ENCODE results near the gene ZNF182.
"Not testable (repeated sequence)": the region's sequence is repeated elsewhere in the genome, so short reads cannot be mapped to it uniquely, and the experiment has no call there.

Gene ZNF182

DNA sequence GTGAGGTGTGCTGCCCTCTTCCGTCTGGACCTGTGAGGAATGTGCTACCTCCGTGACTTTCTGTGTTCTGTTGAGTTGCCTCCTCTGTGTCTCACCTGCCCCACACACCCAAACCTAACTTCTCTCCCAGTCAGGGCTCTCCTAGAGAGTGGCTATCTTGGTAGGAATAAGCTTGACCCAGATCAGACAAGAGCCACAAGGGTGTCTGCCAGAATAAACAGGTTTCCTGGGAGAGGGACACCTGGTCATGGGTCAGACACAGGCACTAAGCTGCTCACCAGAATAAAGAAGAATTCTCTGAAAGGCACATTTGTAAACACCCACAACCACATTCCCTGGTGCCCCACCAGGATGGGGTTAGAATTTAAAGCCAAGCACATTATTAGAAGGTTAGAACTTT is 11.1 kb downstream of the ZNF182 start:
- DNase-seq = no peak

DNA sequence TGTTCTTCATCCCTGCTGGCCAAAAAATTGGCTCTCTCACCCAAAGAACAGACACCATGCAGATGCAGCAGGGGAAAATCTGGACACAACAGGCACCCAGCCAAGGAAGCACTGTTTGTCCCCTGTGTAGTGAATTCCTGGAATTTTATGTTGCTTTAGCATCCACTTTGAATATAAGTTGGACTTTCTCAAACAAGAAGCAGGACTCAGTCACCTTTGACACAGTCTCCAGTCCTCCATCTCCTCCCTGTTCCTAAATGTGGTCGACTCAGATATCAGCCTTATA is 11.8 kb downstream of the ZNF182 start:
- DNase-seq = no peak

DNA sequence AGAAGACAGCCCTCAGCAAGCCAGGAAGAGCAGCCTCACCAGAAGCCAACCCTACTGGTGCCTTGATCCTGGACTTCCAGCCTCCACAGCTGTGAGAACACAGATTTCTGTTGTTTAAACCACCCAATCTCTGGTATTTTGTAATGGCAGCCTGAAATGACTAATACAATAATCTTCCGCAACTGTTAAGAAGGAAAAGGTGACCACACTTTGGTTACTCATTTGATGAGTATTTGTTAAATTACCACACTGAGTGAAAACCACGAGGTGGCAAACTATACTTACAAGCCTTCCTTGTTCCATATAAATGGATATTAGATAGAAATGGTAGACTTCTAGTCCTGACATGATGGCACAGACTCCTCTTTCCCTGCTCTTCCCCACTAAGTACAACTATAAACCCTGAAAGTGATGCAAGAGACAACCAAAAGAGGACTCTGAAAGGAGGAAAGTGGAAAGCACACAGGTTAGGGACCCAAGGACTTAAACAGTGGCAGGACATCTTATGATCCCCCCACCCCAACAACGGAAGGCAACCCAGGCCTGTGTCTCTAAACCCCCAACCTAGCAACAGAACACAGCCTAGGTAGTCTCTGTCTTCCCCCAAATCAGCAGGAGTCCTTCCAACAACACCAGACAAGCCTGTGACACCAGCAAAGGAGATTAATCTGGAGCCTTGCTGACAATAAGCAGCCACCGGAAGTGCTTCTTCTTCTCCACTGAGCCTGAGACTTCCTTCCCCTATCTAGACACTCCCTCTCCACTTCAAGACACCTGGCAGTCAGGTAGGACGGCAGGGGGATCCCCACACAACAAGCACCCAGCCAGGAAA is 12.3 kb downstream of the ZNF182 start:
- DNase-seq = no peak

DNA sequence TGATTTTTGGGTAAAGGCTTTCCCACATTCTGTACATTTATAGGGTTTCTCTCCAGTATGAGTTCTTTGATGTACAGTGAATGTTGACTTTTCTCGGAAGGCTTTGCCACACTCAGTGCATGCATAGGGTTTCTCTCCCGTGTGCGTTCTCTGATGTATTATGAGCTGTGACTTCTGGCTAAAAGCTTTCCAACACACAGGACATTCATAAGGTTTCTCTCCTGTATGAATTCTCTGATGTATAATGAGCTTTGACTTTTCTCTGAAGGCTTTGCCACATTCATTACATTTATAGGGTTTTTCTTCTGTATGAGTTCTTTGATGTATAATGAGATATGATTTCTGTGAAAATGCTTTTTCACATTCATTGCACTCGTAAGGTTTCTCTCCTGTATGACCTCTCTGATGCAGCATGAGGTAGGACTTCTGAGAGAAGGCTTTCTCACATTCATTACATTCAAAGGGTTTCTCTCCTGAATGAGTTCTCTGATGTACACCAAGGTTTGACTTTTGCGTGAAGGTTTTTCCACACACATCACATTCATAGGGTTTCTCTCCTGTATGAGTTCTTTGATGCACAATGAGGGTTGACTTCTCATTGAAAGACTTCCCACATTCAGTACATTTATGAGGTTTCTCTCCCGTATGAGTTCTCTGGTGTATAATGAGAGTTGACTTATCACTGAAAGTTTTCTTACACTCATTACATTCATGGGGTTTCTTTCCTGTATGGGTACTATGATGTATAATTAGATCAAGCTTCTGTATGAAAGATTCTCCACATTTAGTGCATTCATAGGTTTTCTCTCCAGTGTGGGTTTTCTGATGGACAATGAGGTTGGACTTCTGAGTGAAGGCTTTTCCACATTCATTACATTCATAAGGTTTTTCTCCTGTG is 27.3 kb downstream of the ZNF182 start:
- DNase-seq = no peak

DNA sequence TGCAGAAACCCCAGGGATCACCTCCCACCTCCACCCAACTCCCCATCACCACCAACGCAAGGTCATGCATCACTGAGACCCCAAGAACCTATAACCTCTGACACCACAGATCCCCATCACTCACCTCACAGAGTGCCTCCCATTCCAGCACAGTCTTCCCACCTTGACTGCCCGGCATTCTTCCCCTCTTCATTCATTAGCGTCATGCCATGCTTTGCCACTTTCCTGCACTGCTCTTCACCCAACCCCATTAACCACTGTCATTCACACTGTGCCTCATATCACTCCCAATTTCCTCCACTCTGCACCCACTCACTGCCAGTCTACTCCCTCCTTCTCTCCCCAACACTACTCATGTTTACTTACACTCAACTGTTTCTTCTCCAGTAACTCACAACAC is 30.6 kb downstream of the ZNF182 start:
- DNase-seq = no peak

DNA sequence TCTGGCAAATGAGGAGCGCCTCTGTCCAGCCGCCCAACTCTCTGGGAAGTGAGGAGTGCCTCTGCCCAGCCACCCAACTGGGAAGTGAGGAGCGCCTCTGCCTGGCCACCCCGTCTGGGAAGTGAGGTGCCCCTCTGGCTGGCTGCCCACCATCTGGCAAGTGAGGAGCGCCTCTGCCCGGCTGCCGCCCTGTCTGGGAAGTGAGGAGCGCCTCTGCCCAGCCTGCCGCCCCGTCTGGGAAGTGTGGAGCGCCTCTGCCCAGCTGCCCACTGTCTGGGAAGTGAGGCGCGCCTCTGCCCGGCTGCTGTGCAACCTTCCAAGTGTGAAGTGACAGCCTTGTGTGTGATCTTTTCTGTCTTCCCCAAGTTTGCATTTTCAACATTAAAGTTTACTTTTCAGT is 38.3 kb downstream of the ZNF182 start:
- not testable (repeated sequence) for DNase-seq

DNA sequence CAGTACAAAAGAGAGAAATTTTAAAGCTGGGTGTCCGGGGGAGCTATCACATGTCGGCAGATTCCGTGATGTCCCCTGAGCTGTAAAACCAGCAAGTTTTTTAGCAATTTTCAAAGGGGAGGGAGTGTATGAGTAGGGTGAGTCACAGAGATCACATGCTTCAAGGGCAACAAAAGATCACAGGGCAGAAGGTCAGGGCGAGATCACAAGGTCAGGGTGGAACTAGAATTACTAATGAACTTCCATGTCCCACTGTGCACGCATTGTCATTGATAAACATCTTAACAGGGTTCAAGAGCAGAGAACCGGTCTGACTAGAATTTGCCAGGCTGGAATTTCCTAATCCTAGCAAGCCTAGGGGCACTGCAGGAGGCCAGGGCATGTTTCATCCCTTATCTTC is 42.0 kb downstream of the ZNF182 start:
- DNase-seq = not testable (repeated sequence)

DNA sequence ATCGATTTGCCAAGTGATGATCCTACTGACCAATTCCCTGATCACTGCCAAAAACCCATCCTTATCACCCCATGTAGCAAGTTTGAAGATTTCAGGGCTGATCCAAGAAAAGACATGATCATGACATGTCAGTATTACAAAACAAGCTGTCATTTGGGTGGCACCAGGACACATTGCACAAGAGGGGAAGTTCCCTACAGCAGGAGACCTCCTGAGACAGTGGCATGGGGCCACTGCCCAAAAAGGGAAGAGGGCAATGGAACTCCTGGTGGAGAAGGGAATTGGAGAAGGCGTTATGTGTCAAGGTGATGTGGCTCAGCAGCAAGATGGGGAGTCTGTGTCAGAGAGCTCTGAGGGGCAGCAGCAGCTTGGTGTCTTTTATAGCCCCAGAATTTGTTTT is 43.4 kb downstream of the ZNF182 start:
- no peak for DNase-seq

DNA sequence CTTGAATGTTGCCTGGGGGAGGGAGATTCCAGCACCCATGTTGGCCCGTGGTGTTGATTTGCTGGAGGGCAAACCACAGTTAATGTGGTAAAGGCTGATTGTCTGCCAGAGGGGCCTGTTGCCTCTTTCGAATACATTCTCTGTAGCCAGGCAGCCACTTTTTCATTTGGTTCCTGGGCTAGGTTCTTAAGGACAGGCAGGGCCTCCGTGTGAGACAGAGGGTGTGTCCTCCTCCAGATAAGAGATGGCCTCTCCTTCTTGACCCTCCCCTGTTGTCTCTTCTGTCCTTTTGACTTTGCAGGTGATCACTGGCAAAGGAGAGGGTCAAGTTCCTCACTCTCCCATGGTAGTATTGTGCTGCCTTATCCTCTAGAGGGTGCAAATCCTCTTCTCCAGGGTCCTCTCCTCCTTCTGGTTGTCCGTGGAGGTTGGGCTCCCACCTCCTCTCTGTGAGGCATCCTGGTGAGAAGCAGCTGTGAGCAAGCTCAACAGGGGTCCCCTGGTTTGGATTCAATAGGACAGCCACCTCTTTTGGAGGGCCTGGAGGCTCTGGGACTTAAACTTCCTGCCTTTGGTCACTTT is 44.9 kb downstream of the ZNF182 start:
- no peak for DNase-seq

DNA sequence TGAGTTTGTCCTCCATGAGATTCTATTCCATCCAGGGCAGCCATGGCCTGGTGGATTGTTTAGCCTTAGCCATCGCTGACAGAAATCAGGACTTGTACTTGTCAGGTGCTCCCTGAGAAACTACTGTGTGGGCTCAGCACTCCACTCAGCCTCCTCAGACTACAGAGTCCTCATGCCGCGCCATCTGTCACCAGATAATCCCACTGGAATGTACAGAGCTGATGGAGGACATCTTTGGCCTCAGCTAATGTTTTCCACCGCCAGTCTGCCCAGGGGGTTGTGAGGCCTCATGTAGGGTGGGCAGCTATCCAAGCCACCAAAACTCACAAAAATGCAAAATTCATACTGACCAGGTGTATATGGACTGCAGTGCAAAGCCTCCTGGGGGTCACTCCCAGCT is 45.6 kb downstream of the ZNF182 start:
- not testable (repeated sequence) for DNase-seq

DNA sequence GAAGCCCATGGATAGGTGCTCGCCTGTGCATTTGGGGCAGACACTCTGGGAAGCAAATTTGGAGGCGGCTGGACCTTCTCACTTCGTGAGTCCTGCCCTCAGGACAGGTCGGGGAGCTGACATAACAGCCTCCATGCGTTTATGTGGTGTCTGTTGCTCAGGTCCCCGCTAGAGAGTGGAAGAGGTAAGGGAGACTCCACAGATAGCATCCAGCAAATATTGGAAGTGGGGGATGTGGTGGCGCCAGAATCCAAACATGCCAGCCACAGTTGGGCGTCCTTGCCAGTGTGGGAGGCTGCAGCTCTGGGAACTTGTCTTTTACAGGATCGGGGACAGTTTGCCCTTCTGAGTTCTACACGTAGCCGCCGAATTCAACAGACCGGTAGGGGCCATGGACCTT is 47.8 kb downstream of the ZNF182 start:
- DNase-seq = no peak

DNA sequence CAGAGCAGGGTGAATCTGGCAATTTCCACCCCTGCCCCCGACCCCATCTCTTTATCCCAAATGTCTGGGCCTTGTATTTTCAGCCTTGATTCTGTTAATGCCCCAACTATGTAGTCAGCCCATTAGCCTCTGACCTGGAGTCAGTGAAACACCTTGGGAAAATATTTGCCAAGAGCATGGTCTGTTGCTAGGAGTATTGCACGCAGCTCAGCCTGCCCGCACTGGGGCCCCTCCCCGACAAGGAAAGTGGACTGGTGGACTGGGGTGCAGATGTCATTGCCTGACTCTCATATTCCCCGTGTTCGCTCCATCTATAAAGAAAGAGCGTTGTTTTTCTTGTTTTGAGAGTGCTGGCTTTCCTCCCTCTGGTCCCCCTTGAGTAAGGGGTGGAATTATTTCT is 48.5 kb downstream of the ZNF182 start:
- DNase-seq = not testable (repeated sequence)

DNA sequence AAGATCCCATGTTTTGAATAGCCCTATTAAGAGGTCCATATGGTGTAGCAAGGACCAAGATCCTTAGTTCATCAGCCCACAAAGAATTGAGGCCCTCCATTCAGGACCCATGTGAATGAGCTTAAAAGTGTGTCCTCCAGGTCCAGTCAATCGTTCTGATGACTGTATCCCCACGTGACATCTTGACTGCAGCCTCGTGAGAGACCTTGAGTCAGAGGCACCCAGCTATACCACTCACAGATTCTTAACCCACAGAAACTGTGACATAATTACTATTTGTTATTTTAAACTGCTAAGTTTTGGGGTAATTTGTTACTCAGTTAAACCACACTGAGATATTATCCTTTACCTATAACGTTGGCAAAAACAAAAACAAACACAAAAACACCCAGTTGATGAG is 62.4 kb downstream of the ZNF182 start:
- DNase-seq = no peak

DNA sequence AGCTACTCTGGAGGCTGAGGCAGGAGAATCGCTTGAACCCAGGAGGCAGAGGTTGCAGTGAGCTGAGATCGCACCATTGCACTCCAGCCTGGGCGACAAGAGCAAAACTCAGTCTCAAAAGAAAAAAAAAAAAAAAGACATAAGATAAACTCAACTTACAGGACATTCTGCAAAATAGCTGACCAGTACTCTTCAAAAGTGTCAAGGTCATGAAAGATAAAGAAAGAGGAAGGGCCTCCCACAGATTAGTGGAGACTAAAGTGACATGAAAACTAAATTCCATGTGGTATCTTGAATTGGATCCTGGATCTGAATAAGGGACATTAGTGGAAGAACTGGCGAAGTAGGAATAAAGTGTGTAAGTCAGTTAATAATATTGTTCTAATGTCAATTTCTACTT is 63.3 kb downstream of the ZNF182 start:
- DNase-seq = no peak

DNA sequence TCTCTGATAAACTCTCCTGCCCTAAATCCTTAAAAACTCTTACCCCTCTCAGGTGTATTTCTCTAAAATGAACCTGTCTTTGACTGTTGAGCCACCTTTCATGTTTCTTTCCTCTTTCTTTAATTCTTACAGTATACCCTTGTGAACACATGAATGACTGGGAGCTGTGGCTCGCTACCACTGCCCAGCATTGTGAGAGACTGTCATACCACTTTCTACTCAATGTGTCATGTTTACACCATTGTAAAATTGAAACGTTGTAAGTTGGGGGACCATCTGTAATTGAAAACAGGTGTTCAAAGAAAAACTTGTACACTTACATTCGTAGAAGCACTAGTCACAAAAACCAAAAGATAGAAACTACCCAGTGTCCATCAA is 66.9 kb downstream of the ZNF182 start:
- no peak for DNase-seq

DNA sequence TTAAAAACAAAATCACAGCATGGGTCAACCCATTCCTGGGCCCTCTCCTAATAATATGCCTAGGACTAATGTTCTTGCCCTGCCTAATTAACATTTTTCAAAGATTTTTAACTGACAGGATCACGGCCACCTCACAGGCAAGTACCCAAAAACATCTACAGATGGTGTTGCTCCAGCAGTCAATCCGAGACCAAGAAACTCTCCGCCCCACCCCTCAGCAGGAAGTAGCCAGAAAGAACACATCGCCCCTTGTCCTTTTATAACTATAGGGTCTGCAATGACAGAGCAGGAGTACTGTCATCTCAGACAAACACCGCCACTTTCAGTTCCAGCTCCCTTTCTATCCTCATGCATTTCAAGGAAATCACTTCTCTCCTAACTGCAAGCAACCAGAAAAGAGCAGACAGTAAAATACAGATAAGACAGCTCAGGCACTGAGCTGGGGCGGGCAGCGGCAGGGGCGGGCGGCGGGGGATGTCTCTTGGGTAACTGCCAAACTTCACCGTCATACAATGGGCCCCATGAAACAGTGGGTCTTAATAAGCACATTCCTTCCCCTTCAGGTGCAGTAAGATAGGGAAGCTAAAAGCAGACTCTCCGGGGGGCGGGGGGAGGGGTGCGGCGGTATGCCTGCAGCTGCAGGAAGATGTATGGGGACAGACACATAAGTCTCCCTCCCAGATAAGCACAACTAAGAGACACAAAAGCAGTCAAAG is 67.4 kb downstream of the ZNF182 start:
- no peak for DNase-seq

DNA sequence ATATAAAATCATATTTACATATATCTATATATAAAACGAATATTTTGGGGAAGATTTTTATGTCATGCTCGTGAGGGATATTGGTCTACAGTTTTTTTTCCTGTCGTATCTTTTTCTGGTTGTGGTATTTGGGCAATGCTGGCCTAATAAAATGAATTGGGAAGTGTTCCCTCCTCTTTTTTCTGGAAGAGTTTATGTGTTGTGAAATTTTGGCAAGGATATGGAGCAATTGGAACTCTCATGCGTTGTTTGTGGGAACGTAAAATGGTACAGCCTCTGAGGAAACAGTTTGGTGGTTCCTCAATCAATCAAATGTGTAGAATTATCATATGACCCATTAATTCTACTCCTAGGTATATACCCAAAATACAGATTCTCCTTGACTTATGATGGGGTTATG is 69.8 kb downstream of the ZNF182 start:
- no peak for DNase-seq

DNA sequence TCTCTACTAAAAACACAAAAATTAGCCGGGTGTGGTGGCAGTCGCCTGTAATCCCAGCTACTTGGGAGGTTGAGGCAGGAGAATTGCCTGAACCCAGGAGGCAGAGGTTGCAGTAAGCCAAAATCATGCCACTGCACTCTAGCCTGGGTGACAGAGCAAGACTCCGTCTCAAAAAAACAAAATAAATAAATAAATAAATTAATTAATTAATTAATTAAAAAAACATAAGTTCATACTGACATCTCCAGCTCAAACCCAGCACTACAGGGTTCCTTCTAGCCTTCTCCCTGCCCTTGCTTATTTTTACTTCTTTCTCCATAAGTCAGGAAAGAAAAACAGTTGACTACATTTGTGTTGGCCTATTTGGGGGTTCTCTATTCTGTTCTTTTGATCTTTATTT is 71.8 kb downstream of the ZNF182 start:
- not testable (repeated sequence) for DNase-seq

DNA sequence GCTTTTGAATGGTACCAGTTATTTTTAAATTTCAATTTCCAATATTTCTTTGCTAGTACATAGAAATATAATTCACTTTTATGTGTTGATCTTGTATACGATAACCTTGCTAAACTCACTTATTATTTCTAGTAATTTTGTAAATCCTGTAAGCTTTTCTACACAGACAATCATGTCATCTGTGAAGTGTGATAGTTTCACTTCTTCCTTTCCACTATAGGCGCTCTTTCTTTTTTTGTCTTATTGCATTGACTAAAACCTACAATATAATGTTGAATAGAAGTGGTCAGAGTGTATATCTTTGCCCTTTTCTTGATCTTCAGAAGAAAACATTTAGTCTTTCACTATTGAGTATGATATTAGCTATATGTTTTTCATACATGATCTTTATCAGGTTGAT is 76.6 kb downstream of the ZNF182 start:
- DNase-seq = no peak
